SK-N-SH treated with all-trans-retinoic acid at 6 μM for 48 hours (cell line): Measurements from ENCODE around the gene ADCY5.
A peak's percentile ranks its signal among the peaks of the same experiment; 100 is the strongest.

Experiments used
- ATAC-seq: fragments of 200-7000 bp; cut with Tn5 transposase; 3 replicates; pipeline ENCODE4 v1.9.1; 2020; ENCODE audit warnings: mild to moderate bottlenecking, moderate library complexity
- BACH2 ChIP-seq: fragments of 250-450 bp; sonication (Bioruptor Pico); IDR thresholded peaks from 2 replicates; pipeline ENCODE4 v1.9.0; 2021; ENCODE audit warnings: mild to moderate bottlenecking, borderline replicate concordance
- CSDC2 ChIP-seq: fragments of 250-450 bp; sonication (Bioruptor Pico); IDR thresholded peaks from 2 replicates; pipeline ENCODE4 v1.5.0; 2020; ENCODE audit warnings: mild to moderate bottlenecking, moderate library complexity
- ESRRG ChIP-seq: fragments of 250-450 bp; sonication (Bioruptor Pico); IDR thresholded peaks from 2 replicates; pipeline ENCODE4 v1.6.1; 2021; ENCODE audit warnings: mild to moderate bottlenecking
- GLIS3 ChIP-seq: fragments of 250-450 bp; sonication (Bioruptor Pico); IDR thresholded peaks from 2 replicates; pipeline ENCODE4 v1.5.0; 2020; ENCODE audit warnings: mild to moderate bottlenecking, moderate library complexity
- ISL1 ChIP-seq: fragments of 250-450 bp; sonication (Bioruptor Pico); IDR thresholded peaks from 2 replicates; pipeline ENCODE4 v2.1.2; 2022; ENCODE audit warnings: mild to moderate bottlenecking, moderate library complexity
- OSR1 ChIP-seq: fragments of 250-450 bp; sonication (Bioruptor Pico); IDR thresholded peaks from 2 replicates; pipeline ENCODE4 v1.8.0; 2022; ENCODE audit warnings: moderate library complexity, mild to moderate bottlenecking, inconsistent platforms
- PPARA ChIP-seq: fragments of 250-450 bp; sonication (Bioruptor Pico); IDR thresholded peaks from 2 replicates; pipeline ENCODE4 v1.5.0; 2020; ENCODE audit warnings: mild to moderate bottlenecking, borderline replicate concordance
- RARB ChIP-seq: fragments of 250-450 bp; sonication (Bioruptor Pico); IDR thresholded peaks from 2 replicates; pipeline ENCODE4 v1.8.0; 2021; ENCODE audit warnings: mild to moderate bottlenecking, moderate library complexity
- SNAI2 ChIP-seq: fragments of 250-450 bp; sonication (Bioruptor Pico); IDR thresholded peaks from 2 replicates; pipeline ENCODE4 v1.5.0; 2020; ENCODE audit warnings: mild to moderate bottlenecking, moderate library complexity
- TCF4 ChIP-seq: fragments of 250-450 bp; sonication (Bioruptor Pico); IDR thresholded peaks from 2 replicates; pipeline ENCODE4 v1.8.0; 2021; ENCODE audit warnings: mild to moderate bottlenecking, moderate library complexity, borderline replicate concordance
- TOX ChIP-seq: fragments of 250-450 bp; sonication (Bioruptor Pico); IDR thresholded peaks from 2 replicates; pipeline ENCODE4 v1.8.0; 2021; ENCODE audit warnings: mild to moderate bottlenecking, moderate library complexity, borderline replicate concordance
- ZC3H10 ChIP-seq: fragments of 250-450 bp; sonication (Bioruptor Pico); IDR thresholded peaks from 2 replicates; pipeline ENCODE4 v1.5.1; 2021; ENCODE audit warnings: mild to moderate bottlenecking, moderate library complexity
- ZFP3 ChIP-seq: fragments of 250-450 bp; sonication (Bioruptor Pico); IDR thresholded peaks from 2 replicates; pipeline ENCODE4 v1.5.0; 2020; ENCODE audit warnings: mild to moderate bottlenecking, moderate library complexity
- ZNF565 ChIP-seq: fragments of 450-650 bp; formaldehyde crosslinking; conservative IDR thresholded peaks from 2 replicates; pipeline ENCODE4 v1.5.0; 2020; ENCODE audit warnings: low read depth, mild to moderate bottlenecking, moderate library complexity
- ZNF70 ChIP-seq: fragments of 450-650 bp; formaldehyde crosslinking; IDR thresholded peaks from 2 replicates; pipeline ENCODE4 v1.5.0; 2020; ENCODE audit warnings: mild to moderate bottlenecking, moderate library complexity
- ZNF8 ChIP-seq: fragments of 450-650 bp; formaldehyde crosslinking; IDR thresholded peaks from 2 replicates; pipeline ENCODE4 v1.5.0; 2020; ENCODE audit warnings: mild to moderate bottlenecking, moderate library complexity
- TF ChIP-seq, protein P1 (sequence below): fragments of 250-450 bp; sonication (Bioruptor Pico); IDR thresholded peaks from 2 replicates; pipeline ENCODE4 v1.5.1; 2020; ENCODE audit warnings: low read depth, mild to moderate bottlenecking, moderate library complexity
- TF ChIP-seq, protein P2 (sequence below): fragments of 250-450 bp; sonication (Bioruptor Pico); IDR thresholded peaks from 2 replicates; pipeline ENCODE4 v1.8.0; 2021; ENCODE audit warnings: low read depth, mild to moderate bottlenecking, moderate library complexity, borderline replicate concordance
- TF ChIP-seq, protein P3 (sequence below): fragments of 250-450 bp; sonication (Bioruptor Pico); IDR thresholded peaks from 2 replicates; pipeline ENCODE4 v1.5.1; 2021; ENCODE audit warnings: mild to moderate bottlenecking, moderate library complexity
- TF ChIP-seq, protein P4 (sequence below): fragments of 250-450 bp; sonication (Bioruptor Pico); IDR thresholded peaks from 2 replicates; pipeline ENCODE4 v1.8.0; 2020; ENCODE audit warnings: mild to moderate bottlenecking, moderate library complexity, borderline replicate concordance
- TF ChIP-seq, protein P5 (sequence below): fragments of 250-450 bp; sonication (Bioruptor Pico); IDR thresholded peaks from 2 replicates; pipeline ENCODE4 v1.5.0; 2020; ENCODE audit warnings: mild to moderate bottlenecking, moderate library complexity

ADCY5 gene

DNA sequence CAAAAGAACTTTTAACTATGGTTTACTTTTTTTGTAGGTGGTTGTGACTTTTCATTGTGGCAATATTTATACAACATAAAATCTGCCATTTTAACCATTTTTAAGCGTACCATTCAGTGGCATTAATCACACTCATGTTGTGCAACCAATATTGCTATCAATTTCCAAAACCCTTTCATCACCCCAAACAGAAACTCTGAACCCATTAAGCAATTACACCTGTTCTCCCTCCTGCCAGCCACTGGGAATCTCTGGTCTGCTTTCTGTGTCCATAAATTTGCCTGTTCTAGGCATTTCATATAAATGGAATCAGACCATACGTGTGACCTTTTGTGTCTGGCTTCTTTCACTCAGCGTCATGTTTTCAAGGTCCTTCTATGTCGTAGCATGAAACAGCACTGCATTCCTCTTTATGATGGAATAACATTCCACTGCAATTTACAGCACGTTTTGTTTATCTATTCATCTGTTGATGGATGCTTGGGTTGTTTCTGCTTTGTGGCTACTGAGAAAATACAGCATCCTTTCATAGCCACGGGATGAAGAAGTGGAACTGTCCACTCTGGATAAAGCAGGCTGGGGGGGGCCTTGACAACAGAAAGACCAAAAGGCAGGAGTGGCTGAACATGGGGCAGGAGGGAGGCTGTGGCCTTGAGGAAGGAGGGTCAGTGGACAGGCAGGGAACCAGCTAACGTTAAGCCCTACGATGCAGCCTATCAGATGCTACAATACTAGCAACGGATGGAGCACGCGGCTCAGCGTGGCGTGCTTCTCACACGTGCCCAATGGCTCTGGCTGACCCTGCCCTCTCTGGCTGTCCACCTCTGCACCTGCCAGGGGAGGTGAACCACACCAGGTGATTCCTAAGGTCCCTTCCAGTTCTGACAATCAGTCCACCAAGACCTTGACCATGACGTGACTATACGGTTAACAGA, 136.3 kb downstream of the ADCY5 start:
- ATAC-seq, result no peak

DNA sequence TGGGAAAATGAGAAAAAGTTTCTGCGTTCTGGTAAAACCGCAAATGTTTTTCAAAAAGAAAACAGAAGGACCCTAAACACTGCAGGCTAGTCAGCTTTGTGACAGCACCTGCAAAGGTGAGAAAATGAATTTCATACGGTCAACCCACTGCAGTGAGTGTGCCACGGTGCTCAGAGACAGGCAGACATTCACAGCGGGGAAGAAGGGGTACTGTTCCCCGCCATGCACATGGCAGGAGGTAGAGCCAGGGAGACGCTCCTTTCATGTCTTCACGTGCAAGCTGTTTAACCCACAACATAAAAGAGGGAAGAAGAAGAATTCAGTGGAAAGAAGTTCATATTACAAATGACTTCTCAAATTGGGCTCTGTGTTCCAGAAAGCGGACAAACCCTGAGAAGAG, 137.7 kb downstream of the ADCY5 start:
- TF ChIP-seq ZNF565 (CRISPR knock-in tag) (no peak), TOX (CRISPR knock-in tag) (no peak)
- TF ChIP-seq, protein P1, sequence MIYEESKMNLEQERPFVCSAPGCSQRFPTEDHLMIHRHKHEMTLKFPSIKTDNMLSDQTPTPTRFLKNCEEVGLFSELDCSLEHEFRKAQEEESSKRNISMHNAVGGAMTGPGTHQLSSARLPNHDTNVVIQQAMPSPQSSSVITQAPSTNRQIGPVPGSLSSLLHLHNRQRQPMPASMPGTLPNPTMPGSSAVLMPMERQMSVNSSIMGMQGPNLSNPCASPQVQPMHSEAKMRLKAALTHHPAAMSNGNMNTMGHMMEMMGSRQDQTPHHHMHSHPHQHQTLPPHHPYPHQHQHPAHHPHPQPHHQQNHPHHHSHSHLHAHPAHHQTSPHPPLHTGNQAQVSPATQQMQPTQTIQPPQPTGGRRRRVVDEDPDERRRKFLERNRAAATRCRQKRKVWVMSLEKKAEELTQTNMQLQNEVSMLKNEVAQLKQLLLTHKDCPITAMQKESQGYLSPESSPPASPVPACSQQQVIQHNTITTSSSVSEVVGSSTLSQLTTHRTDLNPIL (CRISPR knock-in tag), result no peak
- TF ChIP-seq, protein P2, sequence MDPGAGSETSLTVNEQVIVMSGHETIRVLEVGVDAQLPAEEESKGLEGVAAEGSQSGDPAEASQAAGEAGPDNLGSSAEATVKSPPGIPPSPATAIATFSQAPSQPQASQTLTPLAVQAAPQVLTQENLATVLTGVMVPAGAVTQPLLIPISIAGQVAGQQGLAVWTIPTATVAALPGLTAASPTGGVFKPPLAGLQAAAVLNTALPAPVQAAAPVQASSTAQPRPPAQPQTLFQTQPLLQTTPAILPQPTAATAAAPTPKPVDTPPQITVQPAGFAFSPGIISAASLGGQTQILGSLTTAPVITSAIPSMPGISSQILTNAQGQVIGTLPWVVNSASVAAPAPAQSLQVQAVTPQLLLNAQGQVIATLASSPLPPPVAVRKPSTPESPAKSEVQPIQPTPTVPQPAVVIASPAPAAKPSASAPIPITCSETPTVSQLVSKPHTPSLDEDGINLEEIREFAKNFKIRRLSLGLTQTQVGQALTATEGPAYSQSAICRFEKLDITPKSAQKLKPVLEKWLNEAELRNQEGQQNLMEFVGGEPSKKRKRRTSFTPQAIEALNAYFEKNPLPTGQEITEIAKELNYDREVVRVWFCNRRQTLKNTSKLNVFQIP (CRISPR knock-in tag), result no peak
- TF ChIP-seq, all 23 proteins: peak for 0
- ATAC-seq, result no peak

More for the DNA sequence above, 136.3 kb downstream of the ADCY5 start:
- TF ChIP-seq ISL1 (CRISPR knock-in tag), result peak; percentile 34; the same call in 1 of the 2 replicates
- no peak for TF ChIP-seq ZFP3
- TF ChIP-seq, protein P3, sequence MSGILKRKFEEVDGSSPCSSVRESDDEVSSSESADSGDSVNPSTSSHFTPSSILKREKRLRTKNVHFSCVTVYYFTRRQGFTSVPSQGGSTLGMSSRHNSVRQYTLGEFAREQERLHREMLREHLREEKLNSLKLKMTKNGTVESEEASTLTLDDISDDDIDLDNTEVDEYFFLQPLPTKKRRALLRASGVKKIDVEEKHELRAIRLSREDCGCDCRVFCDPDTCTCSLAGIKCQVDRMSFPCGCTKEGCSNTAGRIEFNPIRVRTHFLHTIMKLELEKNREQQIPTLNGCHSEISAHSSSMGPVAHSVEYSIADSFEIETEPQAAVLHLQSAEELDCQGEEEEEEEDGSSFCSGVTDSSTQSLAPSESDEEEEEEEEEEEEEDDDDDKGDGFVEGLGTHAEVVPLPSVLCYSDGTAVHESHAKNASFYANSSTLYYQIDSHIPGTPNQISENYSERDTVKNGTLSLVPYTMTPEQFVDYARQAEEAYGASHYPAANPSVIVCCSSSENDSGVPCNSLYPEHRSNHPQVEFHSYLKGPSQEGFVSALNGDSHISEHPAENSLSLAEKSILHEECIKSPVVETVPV (CRISPR knock-in tag), result no peak
- peak; percentile 37; the same call in 1 of the 2 replicates for TF ChIP-seq TCF4 (CRISPR knock-in tag)
- TF ChIP-seq, all 23 proteins: peak for 2

DNA sequence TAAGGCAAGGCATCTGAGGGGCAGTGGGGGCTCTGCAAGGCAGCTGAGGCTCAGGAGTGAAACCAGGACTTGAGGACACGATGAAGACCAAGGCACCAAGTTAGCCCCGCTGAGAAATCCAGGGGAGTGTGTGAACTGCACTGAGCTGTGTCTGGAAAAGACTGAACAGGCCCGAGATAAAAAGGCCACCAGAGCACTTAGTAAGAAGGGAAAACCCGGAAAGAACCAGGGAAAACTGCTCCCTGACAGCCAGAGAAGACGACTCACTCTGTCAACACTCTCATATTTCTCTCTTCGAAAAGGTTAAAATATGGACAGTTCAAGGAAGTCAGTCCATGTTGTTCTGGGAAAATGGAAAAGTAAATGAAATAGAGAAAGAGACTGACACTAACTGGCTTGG, 138.1 kb downstream of the ADCY5 start:
- TF ChIP-seq CSDC2 (CRISPR knock-in tag) (no peak), TCF4 (CRISPR knock-in tag) (no peak), ESRRG (CRISPR knock-in tag) (no peak), ISL1 (CRISPR knock-in tag) (no peak), ZC3H10 (CRISPR knock-in tag) (no peak), GLIS3 (CRISPR knock-in tag) (no peak), PPARA (CRISPR knock-in tag) (no peak), BACH2 (CRISPR knock-in tag) (no peak), TOX (CRISPR knock-in tag) (no peak), ZNF8 (no peak), RARB (CRISPR knock-in tag) (no peak), ZNF70 (no peak), SNAI2 (no peak), OSR1 (no peak), ZNF565 (CRISPR knock-in tag) (no peak)
- TF ChIP-seq, protein P4, sequence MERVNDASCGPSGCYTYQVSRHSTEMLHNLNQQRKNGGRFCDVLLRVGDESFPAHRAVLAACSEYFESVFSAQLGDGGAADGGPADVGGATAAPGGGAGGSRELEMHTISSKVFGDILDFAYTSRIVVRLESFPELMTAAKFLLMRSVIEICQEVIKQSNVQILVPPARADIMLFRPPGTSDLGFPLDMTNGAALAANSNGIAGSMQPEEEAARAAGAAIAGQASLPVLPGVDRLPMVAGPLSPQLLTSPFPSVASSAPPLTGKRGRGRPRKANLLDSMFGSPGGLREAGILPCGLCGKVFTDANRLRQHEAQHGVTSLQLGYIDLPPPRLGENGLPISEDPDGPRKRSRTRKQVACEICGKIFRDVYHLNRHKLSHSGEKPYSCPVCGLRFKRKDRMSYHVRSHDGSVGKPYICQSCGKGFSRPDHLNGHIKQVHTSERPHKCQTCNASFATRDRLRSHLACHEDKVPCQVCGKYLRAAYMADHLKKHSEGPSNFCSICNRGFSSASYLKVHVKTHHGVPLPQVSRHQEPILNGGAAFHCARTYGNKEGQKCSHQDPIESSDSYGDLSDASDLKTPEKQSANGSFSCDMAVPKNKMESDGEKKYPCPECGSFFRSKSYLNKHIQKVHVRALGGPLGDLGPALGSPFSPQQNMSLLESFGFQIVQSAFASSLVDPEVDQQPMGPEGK, result no peak
- TF ChIP-seq, protein P3 (CRISPR knock-in tag), result no peak
- TF ChIP-seq, protein P1 (CRISPR knock-in tag), result no peak
- TF ChIP-seq, protein P5, sequence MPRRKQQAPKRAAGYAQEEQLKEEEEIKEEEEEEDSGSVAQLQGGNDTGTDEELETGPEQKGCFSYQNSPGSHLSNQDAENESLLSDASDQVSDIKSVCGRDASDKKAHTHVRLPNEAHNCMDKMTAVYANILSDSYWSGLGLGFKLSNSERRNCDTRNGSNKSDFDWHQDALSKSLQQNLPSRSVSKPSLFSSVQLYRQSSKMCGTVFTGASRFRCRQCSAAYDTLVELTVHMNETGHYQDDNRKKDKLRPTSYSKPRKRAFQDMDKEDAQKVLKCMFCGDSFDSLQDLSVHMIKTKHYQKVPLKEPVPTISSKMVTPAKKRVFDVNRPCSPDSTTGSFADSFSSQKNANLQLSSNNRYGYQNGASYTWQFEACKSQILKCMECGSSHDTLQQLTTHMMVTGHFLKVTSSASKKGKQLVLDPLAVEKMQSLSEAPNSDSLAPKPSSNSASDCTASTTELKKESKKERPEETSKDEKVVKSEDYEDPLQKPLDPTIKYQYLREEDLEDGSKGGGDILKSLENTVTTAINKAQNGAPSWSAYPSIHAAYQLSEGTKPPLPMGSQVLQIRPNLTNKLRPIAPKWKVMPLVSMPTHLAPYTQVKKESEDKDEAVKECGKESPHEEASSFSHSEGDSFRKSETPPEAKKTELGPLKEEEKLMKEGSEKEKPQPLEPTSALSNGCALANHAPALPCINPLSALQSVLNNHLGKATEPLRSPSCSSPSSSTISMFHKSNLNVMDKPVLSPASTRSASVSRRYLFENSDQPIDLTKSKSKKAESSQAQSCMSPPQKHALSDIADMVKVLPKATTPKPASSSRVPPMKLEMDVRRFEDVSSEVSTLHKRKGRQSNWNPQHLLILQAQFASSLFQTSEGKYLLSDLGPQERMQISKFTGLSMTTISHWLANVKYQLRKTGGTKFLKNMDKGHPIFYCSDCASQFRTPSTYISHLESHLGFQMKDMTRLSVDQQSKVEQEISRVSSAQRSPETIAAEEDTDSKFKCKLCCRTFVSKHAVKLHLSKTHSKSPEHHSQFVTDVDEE (CRISPR knock-in tag), result no peak
- TF ChIP-seq, protein P2 (CRISPR knock-in tag), result no peak
- no peak for ATAC-seq
